Measurements from ENCODE around the gene LPIN3. TPM values are rescaled to one million over a fixed set of nuclear protein-coding genes. Genes with fewer than 3 reads are reported as not detected.

The LPIN3 gene
- total and polyA plus RNA-seq, 2 of the 8 experiments (the other 6 are each of a cell fraction or from before 2014, with no cell fraction given), result 3.7 to 3.9 TPM

DNA sequence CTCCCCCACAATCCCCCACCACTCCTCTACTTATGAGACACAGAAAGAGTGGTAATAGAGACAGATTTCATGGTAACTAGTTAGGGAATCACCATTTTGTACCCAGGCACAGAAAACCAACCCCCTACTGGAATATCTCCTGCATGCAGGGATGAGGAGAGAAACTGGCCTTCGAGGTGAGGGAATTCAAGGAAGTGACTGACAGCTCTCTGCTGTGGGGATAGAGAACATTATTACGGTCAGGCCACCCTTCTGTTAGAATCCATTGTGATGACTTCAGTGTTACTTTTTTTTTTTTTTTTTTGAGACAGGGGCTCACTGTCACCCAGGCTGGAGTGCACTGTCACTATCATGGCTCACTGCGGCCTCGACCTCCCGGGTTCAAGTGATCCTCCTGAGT lies 13.4 kb upstream of the LPIN3 start:
- Histone ChIP-seq H3K79me1 (ENCODE audit: low read depth, low read length) (no peaks in the 10 kb centered on the region), H3K23me2 (ENCODE audit: low read depth, low read length) (peaks cover 2% of the 10 kb centered on the region; the same call in 1 of the 2 replicates), H3K36me3 (ENCODE audit: control insufficient read depth in 2 of 4, insufficient read depth in 4 of 4, low read length in 3 of 4) (no peaks in the 10 kb centered on the region), H3K9ac (replicated peaks in 1 of 4; ENCODE audit: extremely low read depth in 1 of 4, low read depth in 3 of 4, low read length in 3 of 4) (no peak overlapping the region), H4K5ac (ENCODE audit: insufficient read length, low read depth, low read length) (no peak overlapping the region), H3K79me2 (ENCODE audit: control insufficient read depth in 1 of 2, insufficient read depth in 2 of 2, low read length in 2 of 2) (no peaks in the 10 kb centered on the region), H2BK12ac (ENCODE audit: low read depth, low read length) (no peak overlapping the region), H2BK20ac (ENCODE audit: low read length) (no peak overlapping the region), H2BK120ac (replicated peaks; ENCODE audit: low read depth, low read length) (no peak overlapping the region), H2BK15ac (ENCODE audit: low read length) (no peak overlapping the region), H3K23ac (ENCODE audit: insufficient read length) (no peak overlapping the region), H4K8ac (ENCODE audit: extremely low read depth, insufficient read depth, low read length) (no peak overlapping the region), H4K91ac (replicated peaks; ENCODE audit: insufficient read length, low read length) (no peak overlapping the region), H3K56ac (replicated peaks; ENCODE audit: insufficient read length, low read depth, low read length) (no peak overlapping the region), H4K20me1 (replicated peaks in 1 of 2; ENCODE audit: control insufficient read depth in 1 of 2, insufficient read depth in 2 of 2, low read length in 2 of 2) (no peaks in the 10 kb centered on the region), H3K18ac (ENCODE audit: extremely low read depth, low read length) (no peak overlapping the region), H3K4me2 (ENCODE audit: insufficient read depth in 1 of 2, low read depth in 2 of 2, low read length in 2 of 2) (no peak overlapping the region), H2AFZ (ENCODE audit: low read length) (no peak overlapping the region), H2BK5ac (ENCODE audit: low read depth, low read length) (no peak overlapping the region), H3K4ac (replicated peaks; ENCODE audit: insufficient read length, low read depth, low read length) (no peak overlapping the region), H3K14ac (ENCODE audit: insufficient read length) (no peak overlapping the region), H2AK5ac (ENCODE audit: low read depth, low read length) (no peak overlapping the region), H3K27ac (ENCODE audit: low read depth, low read length) (no peak overlapping the region), H3K4me3 (ENCODE audit: extremely low read depth in 1 of 4, insufficient read depth in 2 of 4, low read depth in 3 of 4, low read length in 4 of 4) (no peak overlapping the region), H3K4me1 (replicated peaks in 1 of 4; ENCODE audit: control insufficient read depth in 3 of 4, insufficient read depth in 4 of 4, low read length in 3 of 4) (no peaks in the 10 kb centered on the region), H3K9me3 (ENCODE audit: insufficient read depth in 2 of 2, low read depth in 1 of 2, low read length in 1 of 2) (no peaks in the 10 kb centered on the region), H3K27me3 (replicated peaks in 1 of 4; ENCODE audit: control insufficient read depth in 3 of 4, extremely low read depth in 1 of 4, insufficient read depth in 3 of 4, low read length in 3 of 4) (no peaks in the 10 kb centered on the region)
- WGBS, 2 experiments (ENCODE audit: extremely low coverage in 1 of 2, insufficient coverage in 1 of 2, insufficient read length in 1 of 2, insufficient replicate concordance in 2 of 2, low coverage in 1 of 2, low lambda C conversion rate in 2 of 2, missing lambda C conversion rate in 1 of 2), result 93% methylated on average over 5 of the region's 5 CpGs; no CpG with 5 or more reads in 1 of the 2 experiments
- POLR2A ChIA-PET (ENCODE audit: partially characterized antibody), result interaction anchor here (0.6 kb wide), 1 partner anchor 9 kb away, joined by 4 read pairs; no protein-coding TSS in a partner anchor
- DNase-seq (ENCODE audit: low read depth in 1 of 2, low spot score in 2 of 2), result no peak
- CTCF ChIA-PET (ENCODE audit: partially characterized antibody), result interaction anchor here (0.6 to 2.5 kb wide), 8 partner anchors 8 to 330 kb away, joined by 3 to 9 read pairs (median 3); partner anchors contain the start of genes LPIN3 and ZHX3
- FAIRE-seq, result no peak
- TF ChIP-seq EP300 (IDR thresholded peaks at IDR 0.05; ENCODE audit: borderline replicate concordance in 1 of 2, low read depth in 2 of 2, low read length in 2 of 2) (no peak), HDAC6 (IDR thresholded peaks at IDR 0.05; ENCODE audit: low read depth, low read length) (no peak), POLR2AphosphoS5 (IDR thresholded peaks at IDR 0.05; ENCODE audit: low read depth, low read length) (no peak), ASH2L (IDR thresholded peaks at IDR 0.05; ENCODE audit: low read length) (no peak), GTF2F1 (IDR thresholded peaks at IDR 0.05; ENCODE audit: borderline replicate concordance, low read depth, low read length) (no peak), BRCA1 (IDR thresholded peaks at IDR 0.05; ENCODE audit: low read depth, low read length) (no peak), NRF1 (IDR thresholded peaks at IDR 0.05; ENCODE audit: low read depth, low read length) (no peak), SUZ12 (IDR thresholded peaks at IDR 0.05; ENCODE audit: low read length) (no peak), NANOG (IDR thresholded peaks at IDR 0.05; ENCODE audit: insufficient read depth, low read depth, low read length, poor library complexity, severe bottlenecking) (no peak), MAFK (IDR thresholded peaks at IDR 0.05; ENCODE audit: low read depth, low read length) (no peak), YY1 (IDR thresholded peaks at IDR 0.05; ENCODE audit: low read depth, low read length) (no peak)
- TF ChIP-seq, protein P1, sequence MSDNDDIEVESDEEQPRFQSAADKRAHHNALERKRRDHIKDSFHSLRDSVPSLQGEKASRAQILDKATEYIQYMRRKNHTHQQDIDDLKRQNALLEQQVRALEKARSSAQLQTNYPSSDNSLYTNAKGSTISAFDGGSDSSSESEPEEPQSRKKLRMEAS (IDR thresholded peaks at IDR 0.05), result no peak
- TF ChIP-seq, protein P2, sequence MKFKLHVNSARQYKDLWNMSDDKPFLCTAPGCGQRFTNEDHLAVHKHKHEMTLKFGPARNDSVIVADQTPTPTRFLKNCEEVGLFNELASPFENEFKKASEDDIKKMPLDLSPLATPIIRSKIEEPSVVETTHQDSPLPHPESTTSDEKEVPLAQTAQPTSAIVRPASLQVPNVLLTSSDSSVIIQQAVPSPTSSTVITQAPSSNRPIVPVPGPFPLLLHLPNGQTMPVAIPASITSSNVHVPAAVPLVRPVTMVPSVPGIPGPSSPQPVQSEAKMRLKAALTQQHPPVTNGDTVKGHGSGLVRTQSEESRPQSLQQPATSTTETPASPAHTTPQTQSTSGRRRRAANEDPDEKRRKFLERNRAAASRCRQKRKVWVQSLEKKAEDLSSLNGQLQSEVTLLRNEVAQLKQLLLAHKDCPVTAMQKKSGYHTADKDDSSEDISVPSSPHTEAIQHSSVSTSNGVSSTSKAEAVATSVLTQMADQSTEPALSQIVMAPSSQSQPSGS (IDR thresholded peaks at IDR 0.05; ENCODE audit: low read length), result no peak

All from H1 (cell line).